Cardiac septum (tissue), 1 donor: ENCODE data around the gene PTPRK. TPM values are rescaled to one million over a fixed set of nuclear protein-coding genes. Genes with fewer than 3 reads are reported as not detected.

ENCODE experiments used
- DNase-seq: peaks from one replicate; pipeline ENCODE4 v3.0.0-alpha.2; 2020; ENCODE audit warnings: low spot score
- intact Hi-C: fragments of 100-400 bp; cut with DNase I; formaldehyde crosslinking; loops from one replicate; pipeline ENCODE4 v1.14.0; 2022
- total RNA-seq: library from RNA; stranded (reverse); fragmentation: NEBNext Ultra II Directional; extraction: Animal tissue kit (Norgen Biotek cat#: 25700); gene quantifications from one replicate; pipeline ENCODE4 v1.2.1, GENCODE V29; 2021
- donor health status: DM: no; HTN: no; CAD: no.

Gene PTPRK
- total RNA-seq, 1 donor from 2014 or later: 51.4 TPM

- no peak for DNase-seq
- intact Hi-C loops: no loop called here
Measured at GRCh38 chr6:128412680-128413079, 107.7 kb downstream of the PTPRK start.

GRCh38 chr6:128410584-128410983 lies 109.8 kb downstream of the PTPRK start:
- DNase-seq: no peak
- intact Hi-C loops: no loop called here

- DNase-seq: no peak
- intact Hi-C loops: no loop called here
Measured at GRCh38 chr6:128409003-128409402, 111.4 kb downstream of the PTPRK start.

GRCh38 chr6:128406453-128406852 lies 113.9 kb downstream of the PTPRK start:
- intact Hi-C loops: no loop called here

GRCh38 chr6:128403618-128404444 lies 116.6 kb downstream of the PTPRK start:
- intact Hi-C loops: no loop called here
- no peak for DNase-seq

More at GRCh38 chr6:128406453-128406852, 113.9 kb downstream of the PTPRK start:
- no peak for DNase-seq

GRCh38 chr6:128400875-128401274 lies 119.5 kb downstream of the PTPRK start:
- intact Hi-C loops: no loop called here
- DNase-seq: no peak

GRCh38 chr6:128397996-128398395 lies 122.4 kb downstream of the PTPRK start:
- intact Hi-C loops: no loop called here
- DNase-seq: no peak

- DNase-seq: no peak
Measured at GRCh38 chr6:128395596-128395995, 124.8 kb downstream of the PTPRK start.

GRCh38 chr6:128395188-128395587 lies 125.2 kb downstream of the PTPRK start:
- intact Hi-C loops: no loop called here
- DNase-seq: no peak

More at GRCh38 chr6:128395596-128395995, 124.8 kb downstream of the PTPRK start:
- intact Hi-C loops: no loop called here

- no peak for DNase-seq
- intact Hi-C loops: no loop called here
Measured at GRCh38 chr6:128394167-128394566, 126.2 kb downstream of the PTPRK start.

- DNase-seq: no peak
- intact Hi-C loops: no loop called here
Measured at GRCh38 chr6:128389820-128390534, 130.4 kb downstream of the PTPRK start.

- no peak for DNase-seq
- intact Hi-C loops: no loop called here
Measured at GRCh38 chr6:128388380-128388779, 132.0 kb downstream of the PTPRK start.

GRCh38 chr6:128380891-128381290 lies 139.5 kb downstream of the PTPRK start:
- DNase-seq: no peak
- intact Hi-C loops: no loop called here

- intact Hi-C loops: no loop called here
Measured at GRCh38 chr6:128379577-128379976, 140.8 kb downstream of the PTPRK start.

GRCh38 chr6:128376952-128377503 lies 143.4 kb downstream of the PTPRK start:
- intact Hi-C loops: no loop called here

More at GRCh38 chr6:128379577-128379976, 140.8 kb downstream of the PTPRK start:
- DNase-seq: no peak

GRCh38 chr6:128371136-128371535 lies 149.3 kb downstream of the PTPRK start:
- intact Hi-C loops: no loop called here
- no peak for DNase-seq

More at GRCh38 chr6:128376952-128377503, 143.4 kb downstream of the PTPRK start:
- no peak for DNase-seq

- intact Hi-C loops: no loop called here
Measured at GRCh38 chr6:128370072-128370471, 150.3 kb downstream of the PTPRK start.

GRCh38 chr6:128368213-128368944 lies 152.0 kb downstream of the PTPRK start:
- no peak for DNase-seq
- intact Hi-C loops: no loop called here

More at GRCh38 chr6:128370072-128370471, 150.3 kb downstream of the PTPRK start:
- DNase-seq: no peak

- DNase-seq: no peak
- intact Hi-C loops: no loop called here
Measured at GRCh38 chr6:128367437-128367836, 153.0 kb downstream of the PTPRK start.
